Esophagus squamous epithelium (tissue), 5 donors: ENCODE results near the gene NCKAP5. TPM values are rescaled to one million over a fixed set of nuclear protein-coding genes. Genes with fewer than 3 reads are reported as not detected.

Experiments
- DNase-seq: peaks from one replicate; lab custom pipeline; 2025; lab: John Stamatoyannopoulos, UW
- H3K27ac ChIP-seq, 4 donors: fragments of 200-600 bp; sonication (generic); one replicate each; pipeline ENCODE4 v1.5.1; 2016 to 2019; ENCODE audit warnings: mild to moderate bottlenecking in 1 of 4
- H3K27me3 ChIP-seq, 4 donors: fragments of 200-600 bp; sonication (generic); 1 replicate in 3 of 4; 2 replicates in 1 of 4; pipeline versions ENCODE4 v1.5.1 to v1.6.0; 2017 to 2021; ENCODE audit warnings: antibody characterized with exemption in 1 of 4
- H3K36me3 ChIP-seq, 3 donors: fragments of 200-600 bp; sonication (generic); one replicate each; pipeline ENCODE4 v1.5.1; 2016 to 2019
- H3K4me1 ChIP-seq, 3 donors: fragments of 200-600 bp; sonication (generic); one replicate each; pipeline ENCODE4 v1.5.1; 2017 to 2019
- H3K4me3 ChIP-seq, 4 donors: fragments of 200-600 bp; sonication (generic); 1 replicate in 3 of 4; 2 replicates in 1 of 4; pipeline ENCODE4 v1.5.1; 2016 to 2019; ENCODE audit warnings: mild to moderate bottlenecking in 2 of 4, moderate library complexity in 1 of 4
- H3K9me3 ChIP-seq, 3 donors: fragments of 200-600 bp; sonication (generic); one replicate each; pipeline ENCODE4 v1.5.1; 2016 to 2019
- POLR2A ChIP-seq, 4 donors: fragments of 450-650 bp; IDR thresholded peaks; one replicate each; pipeline ENCODE4 v1.6.1; 2017; ENCODE audit warnings: antibody characterized with exemption in 4 of 4, mild to moderate bottlenecking in 4 of 4, moderate library complexity in 3 of 4
- WGBS, 2 donors: methylation state at CpG; one replicate each; pipeline ENCODE4 v1.1.5; 2018; 5-methylcytosine and 5-hydroxymethylcytosine counted together
- intact Hi-C: fragments of 100-400 bp; cut with DNase I; formaldehyde crosslinking; loops from one replicate; pipeline ENCODE4 v1.15.0; 2022
- total RNA-seq, 4 donors: library from RNA; depleted of rRNA; stranded (reverse); fragments of >200 nt; gene quantifications; one replicate each; pipeline ENCODE4 v1.1.0, GENCODE V29; 2016
- TF ChIP-seq, protein P1 (sequence below), 6 experiments: fragments of 450-650 bp in 4 of 6; fragments of 200-600 bp in 2 of 6; sonication (generic) in 2 of 6; IDR thresholded peaks; one replicate each; pipeline ENCODE4 v1.5.1; 2016 to 2019; ENCODE audit warnings: antibody characterized with exemption in 6 of 6, mild to moderate bottlenecking in 4 of 6, moderate library complexity in 4 of 6
- donor health status: DM: yes; HTN: yes; CAD: no.

The NCKAP5 gene
- total RNA-seq, 4 donors from 2014 or later: 4.5 to 6.9 (median 5.3) TPM

DNA sequence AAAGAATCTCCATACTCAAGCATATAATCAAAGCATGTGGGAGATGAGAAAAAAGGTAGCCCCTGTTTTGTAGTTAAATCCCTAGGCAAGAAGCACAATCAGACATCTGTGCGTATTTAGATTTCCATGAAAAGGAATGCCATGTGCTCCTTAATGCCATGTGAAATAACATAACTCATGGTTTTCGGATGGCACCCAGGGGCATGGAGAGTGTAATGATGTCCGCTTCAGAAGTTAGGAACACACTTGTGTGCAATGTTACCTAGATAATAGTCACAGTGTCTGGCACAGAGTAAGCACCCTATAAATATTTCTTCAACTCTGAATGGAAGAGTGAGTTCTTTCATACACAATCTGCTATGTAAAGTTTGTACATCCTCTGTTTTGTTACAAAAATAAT lies 197.0 kb downstream of the NCKAP5 start:
- TF ChIP-seq POLR2A (IDR thresholded peaks at IDR 0.05): no peak
- TF ChIP-seq, protein P1, sequence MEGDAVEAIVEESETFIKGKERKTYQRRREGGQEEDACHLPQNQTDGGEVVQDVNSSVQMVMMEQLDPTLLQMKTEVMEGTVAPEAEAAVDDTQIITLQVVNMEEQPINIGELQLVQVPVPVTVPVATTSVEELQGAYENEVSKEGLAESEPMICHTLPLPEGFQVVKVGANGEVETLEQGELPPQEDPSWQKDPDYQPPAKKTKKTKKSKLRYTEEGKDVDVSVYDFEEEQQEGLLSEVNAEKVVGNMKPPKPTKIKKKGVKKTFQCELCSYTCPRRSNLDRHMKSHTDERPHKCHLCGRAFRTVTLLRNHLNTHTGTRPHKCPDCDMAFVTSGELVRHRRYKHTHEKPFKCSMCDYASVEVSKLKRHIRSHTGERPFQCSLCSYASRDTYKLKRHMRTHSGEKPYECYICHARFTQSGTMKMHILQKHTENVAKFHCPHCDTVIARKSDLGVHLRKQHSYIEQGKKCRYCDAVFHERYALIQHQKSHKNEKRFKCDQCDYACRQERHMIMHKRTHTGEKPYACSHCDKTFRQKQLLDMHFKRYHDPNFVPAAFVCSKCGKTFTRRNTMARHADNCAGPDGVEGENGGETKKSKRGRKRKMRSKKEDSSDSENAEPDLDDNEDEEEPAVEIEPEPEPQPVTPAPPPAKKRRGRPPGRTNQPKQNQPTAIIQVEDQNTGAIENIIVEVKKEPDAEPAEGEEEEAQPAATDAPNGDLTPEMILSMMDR (IDR thresholded peaks at IDR 0.05): no peak
- H3K4me1 ChIP-seq: no peaks in the 10 kb centered on the region
- H3K9me3 ChIP-seq: no peaks in the 10 kb centered on the region
- no peak overlapping the region for H3K4me3 ChIP-seq
- no peaks in the 10 kb centered on the region for H3K27me3 ChIP-seq
- no peaks in the 10 kb centered on the region for H3K36me3 ChIP-seq
- intact Hi-C loops: no loop called here
- no peak for DNase-seq
- 89 to 92% methylated on average over 3 of the region's 3 CpGs for WGBS, 2 donors
- H3K27ac ChIP-seq: no peak overlapping the region

DNA sequence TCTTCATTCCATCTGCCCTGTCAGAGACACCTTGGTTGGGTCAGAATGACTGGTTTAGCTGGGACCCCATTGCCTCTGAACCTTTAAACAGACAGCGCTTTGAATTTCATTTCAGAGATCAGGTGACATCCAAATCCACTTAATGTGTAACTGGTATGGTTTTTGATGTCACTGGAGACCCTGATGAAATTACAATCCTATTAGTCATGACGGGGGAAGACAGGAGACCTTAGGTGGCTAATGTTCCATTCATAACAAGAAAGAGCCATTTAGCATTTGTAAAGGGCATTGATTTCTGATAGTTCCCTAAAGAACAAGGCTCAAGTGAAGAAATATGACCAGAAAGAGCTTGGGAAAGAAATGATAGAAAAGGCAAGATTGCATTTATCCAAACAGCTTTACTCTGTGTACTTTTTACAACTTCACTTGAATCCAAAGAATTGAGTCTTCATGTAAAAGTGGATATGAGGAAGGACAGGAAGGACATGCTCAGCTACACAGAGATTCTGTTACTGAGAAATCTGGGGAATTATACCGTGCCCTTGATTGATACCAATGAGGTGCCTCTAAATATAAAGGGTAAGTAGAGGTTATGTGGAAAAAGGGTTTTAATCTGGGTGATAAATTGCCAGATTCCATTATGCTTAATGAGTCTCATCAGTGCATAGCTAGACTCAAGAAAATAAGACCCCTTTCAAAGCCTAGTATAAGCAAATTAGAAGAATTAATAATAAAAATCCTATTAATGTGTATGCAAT lies 198.2 kb downstream of the NCKAP5 start:
- Histone ChIP-seq H3K27me3 (no peaks in the 10 kb centered on the region), H3K36me3 (no peaks in the 10 kb centered on the region), H3K4me3 (no peak overlapping the region), H3K4me1 (no peaks in the 10 kb centered on the region), H3K9me3 (no peaks in the 10 kb centered on the region), H3K27ac (no peak overlapping the region)
- WGBS, 2 donors: 77 to 98% methylated on average over 3 of the region's 3 CpGs
- no peak for DNase-seq
- TF ChIP-seq, protein P1 (IDR thresholded peaks at IDR 0.05): no peak
- TF ChIP-seq POLR2A (IDR thresholded peaks at IDR 0.05): no peak
- intact Hi-C loops: no loop called here

DNA sequence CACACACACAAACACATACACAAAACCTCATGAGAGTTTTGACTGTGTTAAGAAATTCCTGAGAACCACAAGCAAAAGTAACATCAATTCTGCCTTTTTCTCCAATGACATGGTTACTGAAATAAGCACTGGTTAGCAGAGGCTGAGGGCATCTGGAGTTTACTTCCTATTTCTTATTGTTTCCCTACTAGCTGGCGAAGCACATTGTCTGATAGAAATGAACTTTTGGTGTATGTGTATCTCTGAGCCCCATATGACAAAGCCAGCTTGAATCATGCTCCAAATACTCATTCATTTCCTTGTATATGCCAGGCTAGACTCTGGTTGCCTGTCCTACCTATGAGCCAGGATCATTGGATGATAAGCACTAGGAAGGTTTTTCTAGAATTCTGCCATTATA lies 203.1 kb downstream of the NCKAP5 start:
- H3K4me3 ChIP-seq: no peak overlapping the region
- H3K36me3 ChIP-seq: no peaks in the 10 kb centered on the region
- H3K9me3 ChIP-seq: no peaks in the 10 kb centered on the region
- no peaks in the 10 kb centered on the region for H3K27me3 ChIP-seq
- intact Hi-C loops: no loop called here
- TF ChIP-seq, protein P1 (IDR thresholded peaks at IDR 0.05): no peak
- TF ChIP-seq POLR2A (IDR thresholded peaks at IDR 0.05): no peak
- no peak overlapping the region for H3K27ac ChIP-seq
- H3K4me1 ChIP-seq: peaks cover 0 to 5% (median 0%) of the 10 kb centered on the region in 3 donors
- no peak for DNase-seq
- WGBS, 2 donors: 53 to 65% methylated on average over 1 of the region's 1 CpG

DNA sequence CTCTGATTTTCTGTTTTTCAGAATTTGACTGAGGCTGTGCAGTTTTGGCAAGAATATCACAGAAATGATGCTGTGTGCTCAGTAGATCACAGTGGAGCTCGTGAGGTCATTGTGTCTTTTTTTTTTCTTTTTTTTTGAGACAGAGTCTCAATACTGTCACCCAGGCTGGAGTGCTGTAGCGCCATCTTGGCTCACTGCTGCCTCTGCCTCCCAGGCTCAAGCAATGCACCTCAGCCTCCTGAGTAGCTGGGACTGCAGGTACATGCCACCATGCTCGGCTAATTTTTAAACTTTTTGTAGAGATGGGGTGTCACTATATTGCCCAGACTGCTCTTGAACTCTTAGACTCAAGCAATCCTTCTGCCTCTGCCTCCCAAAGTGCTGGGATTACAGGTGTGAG lies 203.6 kb downstream of the NCKAP5 start:
- peaks cover 0 to 5% (median 0%) of the 10 kb centered on the region in 3 donors for H3K4me1 ChIP-seq
- intact Hi-C loops: no loop called here
- no peak overlapping the region for H3K27ac ChIP-seq
- DNase-seq: no peak
- no peaks in the 10 kb centered on the region for H3K36me3 ChIP-seq
- WGBS, 2 donors: 71 to 73% methylated on average over 3 of the region's 3 CpGs
- no peaks in the 10 kb centered on the region for H3K27me3 ChIP-seq
- no peak for TF ChIP-seq POLR2A (IDR thresholded peaks at IDR 0.05)
- TF ChIP-seq, protein P1 (IDR thresholded peaks at IDR 0.05): no peak
- H3K4me3 ChIP-seq: no peak overlapping the region
- H3K9me3 ChIP-seq: no peaks in the 10 kb centered on the region

DNA sequence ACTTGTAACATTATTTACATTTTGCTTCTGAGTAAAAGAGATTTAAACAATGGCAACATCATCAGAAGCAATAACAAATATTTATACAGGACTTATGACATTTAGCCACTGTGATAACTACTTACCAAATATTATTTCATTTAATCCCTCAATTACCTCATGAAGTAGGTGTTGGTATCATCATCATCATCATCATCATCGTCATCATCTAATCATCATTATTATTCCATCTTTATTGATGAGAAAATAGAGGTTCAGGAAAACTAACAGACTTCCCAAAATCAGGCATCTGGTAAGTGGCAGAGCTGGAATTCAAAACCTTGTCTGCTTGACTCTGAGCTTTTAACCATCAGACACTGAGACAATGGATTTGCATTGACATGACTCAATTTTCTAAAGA lies 204.4 kb downstream of the NCKAP5 start:
- whole genome bisulfite sequencing, 2 donors: 88 to 92% methylated on average over 1 of the region's 1 CpG
- Histone ChIP-seq H3K4me3 (no peak overlapping the region), H3K27me3 (no peaks in the 10 kb centered on the region), H3K36me3 (no peaks in the 10 kb centered on the region), H3K9me3 (no peaks in the 10 kb centered on the region), H3K4me1 (peaks cover 0 to 5% (median 0%) of the 10 kb centered on the region in 3 donors), H3K27ac (no peak overlapping the region)
- intact Hi-C loops: no loop called here
- TF ChIP-seq, protein P1 (IDR thresholded peaks at IDR 0.05): no peak
- TF ChIP-seq POLR2A (IDR thresholded peaks at IDR 0.05): no peak
- DNase-seq: no peak
